ENCODE results near the gene KIF16B.

- TF ChIP-seq CTCF (IDR thresholded peaks at IDR 0.05; ENCODE audit: low read depth, low read length): no peak
- TF ChIP-seq EZH2phosphoT487 (IDR thresholded peaks at IDR 0.05; ENCODE audit: low read depth): no peak
Observed at GRCh38 chr20:16518784-16519084, 54.5 kb downstream of the KIF16B start.
